Peyer's patch (tissue), 4 donors: Measurements from ENCODE around the gene DCST1. TPM values are rescaled to one million over a fixed set of nuclear protein-coding genes. Genes with fewer than 3 reads are reported as not detected.

Experiments
- DNase-seq, 3 donors: peaks; one replicate each; pipeline ENCODE4 v3.0.0-alpha.2; 2017 to 2019
- H3K27ac ChIP-seq, 4 donors: fragments of 200-600 bp; sonication (generic); one replicate each; pipeline ENCODE4 v1.5.1; 2016 to 2019
- H3K27me3 ChIP-seq, 2 donors: fragments of 200-600 bp; sonication (generic); one replicate each; pipeline ENCODE4 v1.5.1; 2019
- H3K36me3 ChIP-seq, 3 donors: fragments of 200-600 bp; sonication (generic); one replicate each; pipeline ENCODE4 v1.5.1; 2016 to 2019
- H3K4me1 ChIP-seq, 4 donors: fragments of 200-600 bp; sonication (generic); one replicate each; pipeline ENCODE4 v1.5.1; 2016 to 2019
- H3K4me3 ChIP-seq, 4 donors: fragments of 200-600 bp; sonication (generic); 1 replicate in 3 of 4; 2 replicates in 1 of 4; pipeline ENCODE4 v1.5.1; 2016 to 2019; ENCODE audit warnings: mild to moderate bottlenecking in 1 of 4
- H3K9me3 ChIP-seq, 4 donors: fragments of 200-600 bp; sonication (generic); one replicate each; pipeline ENCODE4 v1.5.1; 2016 to 2019; ENCODE audit warnings: mild to moderate bottlenecking in 1 of 4
- CTCF ChIP-seq, 6 experiments: fragments of 450-650 bp in 4 of 6; fragments of 200-600 bp in 2 of 6; sonication (generic) in 1 of 6; IDR thresholded peaks; one replicate each; pipeline ENCODE4 v1.5.1; 2017 to 2019; ENCODE audit warnings: antibody characterized with exemption in 6 of 6, mild to moderate bottlenecking in 3 of 6, moderate library complexity in 1 of 6
- POLR2A ChIP-seq, 2 donors: fragments of 450-650 bp; IDR thresholded peaks; one replicate each; pipeline ENCODE4 v1.5.1; 2017; ENCODE audit warnings: antibody characterized with exemption in 2 of 2, mild to moderate bottlenecking in 2 of 2, moderate library complexity in 2 of 2
- total RNA-seq, 4 donors: library from RNA; depleted of rRNA; stranded (reverse); fragments of >200 nt; gene quantifications; one replicate each; pipeline ENCODE4 v1.1.0, GENCODE V29; 2016

Gene DCST1
- total RNA-seq, 4 donors from 2014 or later, result 0.88 to 2.7 TPM; not detected in 2

DNA sequence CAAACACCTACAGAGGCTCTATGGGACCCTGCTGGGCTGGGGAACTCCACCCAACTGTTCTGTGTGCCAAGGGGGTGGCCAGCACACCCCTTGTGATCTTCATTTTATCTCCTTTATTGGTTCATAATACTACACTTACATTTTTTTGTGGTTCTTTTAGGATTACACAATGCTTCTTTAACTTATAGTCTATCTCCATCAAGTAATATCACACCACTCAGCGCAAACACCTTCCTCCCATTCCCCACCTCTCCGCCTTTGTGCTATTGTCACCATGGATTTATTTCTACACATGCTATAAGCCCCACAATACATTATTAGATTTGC, 61.0 kb downstream of the DCST1 start:
- H3K9me3 ChIP-seq, result no peaks in the 10 kb centered on the region
- no peaks in the 10 kb centered on the region for H3K36me3 ChIP-seq
- no peaks in the 10 kb centered on the region for H3K27me3 ChIP-seq
- peaks cover 0 to 23% (median 3%) of the 10 kb centered on the region in 4 donors for H3K4me1 ChIP-seq
- no peak for TF ChIP-seq POLR2A (IDR thresholded peaks at IDR 0.05)
- no peak for TF ChIP-seq CTCF (IDR thresholded peaks at IDR 0.05)
- no peak for DNase-seq
- H3K4me3 ChIP-seq, result no peak overlapping the region
- peak overlapping the region in 2 of 4 donors; percentile 46 to 50 for H3K27ac ChIP-seq

GRCh38 chr1:155099331-155099730, 65.7 kb downstream of the DCST1 start:
- no peaks in the 10 kb centered on the region for H3K27me3 ChIP-seq
- no peak overlapping the region for H3K4me3 ChIP-seq
- peak in 1 of 2 donors; percentile 26 for TF ChIP-seq POLR2A (IDR thresholded peaks at IDR 0.05)
- TF ChIP-seq CTCF (IDR thresholded peaks at IDR 0.05), result no peak
- no peaks in the 10 kb centered on the region for H3K9me3 ChIP-seq
- no peaks in the 10 kb centered on the region for H3K36me3 ChIP-seq
- DNase-seq, result peak in 1 of 3 donors; percentile 55
- H3K4me1 ChIP-seq, result peaks cover 0 to 21% (median 0%) of the 10 kb centered on the region in 4 donors
- peak overlapping the region in 1 of 4 donors; percentile 67 for H3K27ac ChIP-seq

Other genes starting within 250 kb of the DCST1 start
- gene KCNN3, start 163.5 kb upstream of the DCST1 start, total RNA-seq, result 1 to 10 TPM in 3 of 4 donors, under 1 TPM in 1; 0.85 to 1.7 (median 1.2) TPM
- gene PMVK, start 97.1 kb upstream of the DCST1 start, total RNA-seq, result 10 to 100 TPM in 3 of 4 donors, 1 to 10 TPM in 1; 5.0 to 20.1 (median 19.2) TPM
- 100 to 1,000 TPM in 3 of 4 donors, 10 to 100 TPM in 1; 66.6 to 117 (median 109) TPM for gene PBXIP1, start 77.7 kb upstream of the DCST1 start, total RNA-seq
- gene PYGO2, start 72.0 kb upstream of the DCST1 start, total RNA-seq, result 10 to 100 TPM; 32.2 to 48.9 (median 34.2) TPM
- 100 to 1,000 TPM in 2 of 4 donors, 10 to 100 TPM in 2; 56.9 to 150 (median 104) TPM for gene SHC1, start 63.1 kb upstream of the DCST1 start, total RNA-seq
- 10 to 100 TPM; 20.3 to 39.1 (median 26.5) TPM for gene CKS1B, start 59.1 kb upstream of the DCST1 start, total RNA-seq
- gene FLAD1, start 50.5 kb upstream of the DCST1 start, total RNA-seq, result 10 to 100 TPM; 29.7 to 50.3 (median 46.3) TPM
- gene LENEP, start 40.2 kb upstream of the DCST1 start, total RNA-seq, result not detected
- 100 to 1,000 TPM in 3 of 4 donors, 10 to 100 TPM in 1; 35.5 to 412 (median 346) TPM for gene ZBTB7B, start 31.0 kb upstream of the DCST1 start, total RNA-seq
- gene DCST2, start within 50 bp of the DCST1 start, total RNA-seq, result 10 to 100 TPM in 1 of 4 donors, 1 to 10 TPM in 3; 1.7 to 12.5 (median 5.3) TPM
- 100 to 1,000 TPM; 111 to 191 (median 126) TPM for gene ADAM15, start 17.5 kb downstream of the DCST1 start, total RNA-seq
- gene EFNA4, start 29.9 kb downstream of the DCST1 start, total RNA-seq, result 10 to 100 TPM in 3 of 4 donors, 1 to 10 TPM in 1; 2.5 to 39.6 (median 18.2) TPM
- gene EFNA3, start 45.0 kb downstream of the DCST1 start, total RNA-seq, result 1 to 10 TPM; 2.3 to 8.7 (median 5.3) TPM
- gene EFNA1, start 94.1 kb downstream of the DCST1 start, total RNA-seq, result 100 to 1,000 TPM in 3 of 4 donors, 10 to 100 TPM in 1; 13.2 to 166 (median 145) TPM
- gene SLC50A1, start 102.0 kb downstream of the DCST1 start, total RNA-seq, result 10 to 100 TPM; 42.5 to 83.3 (median 46.7) TPM
- 10 to 100 TPM; 33.5 to 89.2 (median 65.0) TPM for gene DPM3, start 106.7 kb downstream of the DCST1 start, total RNA-seq
- gene KRTCAP2, start 139.5 kb downstream of the DCST1 start, total RNA-seq, result 100 to 1,000 TPM; 111 to 137 (median 117) TPM
- gene TRIM46, start 140.0 kb downstream of the DCST1 start, total RNA-seq, result not detected
- 10 to 100 TPM; 15.9 to 58.6 (median 46.5) TPM for gene THBS3, start 174.1 kb downstream of the DCST1 start, total RNA-seq
- 10 to 100 TPM; 33.2 to 45.2 (median 36.5) TPM for gene MTX1, start 174.9 kb downstream of the DCST1 start, total RNA-seq
- 10 to 100 TPM in 3 of 4 donors, 1 to 10 TPM in 1; 5.8 to 20.7 (median 15.4) TPM for gene ENTREP3, start 221.7 kb downstream of the DCST1 start, total RNA-seq
- 10 to 100 TPM; 34.7 to 63.7 (median 49.2) TPM for gene SCAMP3, start 228.5 kb downstream of the DCST1 start, total RNA-seq
- gene CLK2, start 239.7 kb downstream of the DCST1 start, total RNA-seq, result 100 to 1,000 TPM in 2 of 4 donors, 10 to 100 TPM in 2; 44.7 to 125 (median 98.5) TPM
- 10 to 100 TPM in 3 of 4 donors, 1 to 10 TPM in 1; 7.4 to 25.5 (median 19.5) TPM for gene HCN3, start 243.6 kb downstream of the DCST1 start, total RNA-seq